Pulmonary artery endothelial cell (primary cell): Measurements from ENCODE around the gene CDH24. TPM values are rescaled to one million over a fixed set of nuclear protein-coding genes. Genes with fewer than 3 reads are reported as not detected.
A peak's percentile ranks its signal among the peaks of the same experiment; 100 is the strongest.
"Not testable (repeated sequence)": the region's sequence is repeated elsewhere in the genome, so short reads cannot be mapped to it uniquely, and the experiment has no call there.

Experiments
- DNase-seq: peaks from one replicate; pipeline ENCODE4 v3.0.0-alpha.2; 2011; ENCODE audit warnings: low read depth, low spot score
- total RNA-seq: library from RNA; depleted of rRNA; stranded (reverse); fragments of >200 nt; gene quantifications from 2 replicates; pipeline ENCODE4 v1.2.3, GENCODE V29; 2014

Gene CDH24
- total RNA-seq, 1 donor from 2014 or later, result 6.3 TPM

- DNase-seq, result no peak
These were observed 34.1 kb downstream of the CDH24 start for GRCh38 chr14:23023022-23023794.

GRCh38 chr14:23021889-23022442 lies 35.4 kb downstream of the CDH24 start:
- no peak for DNase-seq

GRCh38 chr14:23021434-23021833 lies 35.9 kb downstream of the CDH24 start:
- no peak for DNase-seq

DNA sequence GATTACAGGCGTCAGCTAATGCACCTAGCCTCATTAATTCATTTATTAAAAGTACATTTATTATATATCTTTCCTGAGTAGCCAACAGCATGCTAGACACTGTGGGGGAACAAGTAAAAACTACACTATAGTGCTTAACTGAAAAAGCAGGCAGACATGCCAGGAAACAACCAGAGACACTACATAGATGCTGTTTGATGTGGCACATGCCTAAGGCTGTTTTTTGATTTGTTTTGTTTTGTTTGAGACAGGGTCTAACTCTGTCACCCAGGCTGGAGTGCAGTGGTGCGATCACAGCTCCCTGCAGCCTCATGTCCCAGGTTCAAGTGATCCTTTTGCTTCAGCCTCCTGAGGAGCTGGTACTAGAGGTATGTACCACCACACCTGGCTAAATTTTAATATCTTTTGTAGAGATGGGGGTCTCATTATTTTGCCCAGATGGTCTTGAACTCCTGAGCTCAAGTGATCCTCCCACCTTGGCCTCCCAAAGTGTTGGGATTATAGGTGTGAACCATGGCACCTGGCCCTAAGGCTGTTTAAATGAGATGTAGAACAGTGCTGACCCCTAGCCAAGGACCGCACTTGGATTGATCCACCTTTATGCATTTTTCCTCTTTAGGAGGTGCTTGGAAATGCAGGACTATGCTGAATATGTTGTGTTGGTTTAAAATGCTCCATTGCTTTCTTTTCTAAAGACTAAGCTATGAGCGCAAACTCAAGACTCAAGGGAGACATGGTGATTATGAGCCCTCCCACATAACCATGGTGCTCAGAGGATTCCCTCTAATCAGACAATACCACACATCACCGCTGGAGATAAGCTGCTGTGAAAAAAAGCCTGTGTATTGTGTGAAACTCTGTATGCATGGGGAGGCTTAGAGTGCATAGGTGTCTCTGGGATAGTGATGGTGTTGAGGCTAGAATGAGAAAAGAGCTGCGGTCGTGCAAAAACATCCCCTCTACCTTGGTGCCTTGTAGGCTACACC lies 36.9 kb downstream of the CDH24 start:
- DNase-seq, result no peak

- no peak for DNase-seq
These were observed 39.2 kb downstream of the CDH24 start for GRCh38 chr14:23018107-23018506.

DNA sequence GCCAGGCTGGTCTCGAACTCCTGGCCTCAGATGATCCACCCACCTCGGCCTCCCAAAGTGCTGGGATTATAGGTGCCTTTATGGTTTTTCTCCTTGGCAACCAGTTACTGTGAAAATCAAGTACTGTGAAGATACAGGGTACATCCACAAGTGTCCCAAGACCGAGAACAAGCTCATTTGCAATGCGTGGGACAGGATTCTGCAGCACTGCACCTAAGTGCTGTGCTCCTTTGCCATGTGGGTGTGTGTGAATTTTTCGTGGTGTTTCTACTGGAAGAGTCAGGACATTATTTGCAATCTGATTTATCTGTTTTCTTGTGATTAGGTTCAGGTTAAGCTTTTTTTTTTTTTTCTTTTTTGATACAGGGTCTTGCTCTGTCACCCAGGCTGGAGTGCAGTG lies 40.2 kb downstream of the CDH24 start:
- no peak for DNase-seq

- DNase-seq, result no peak
These were observed 41.7 kb downstream of the CDH24 start for GRCh38 chr14:23015618-23016017.

DNA sequence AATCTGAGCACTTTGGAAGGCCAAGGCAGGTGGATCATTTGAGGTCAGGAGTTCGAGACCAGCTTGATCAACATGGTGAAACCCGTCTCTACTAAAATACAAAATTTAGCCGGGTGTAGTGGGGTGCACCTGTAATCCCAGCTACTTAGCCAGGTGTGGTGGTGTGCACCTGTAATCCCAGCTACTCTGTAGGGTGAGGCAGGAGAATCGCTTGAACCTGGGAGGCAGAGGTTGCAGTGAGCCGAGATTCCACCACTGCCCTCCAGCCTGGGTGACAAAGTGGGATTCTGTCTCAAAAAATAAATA lies 43.6 kb downstream of the CDH24 start:
- not testable (repeated sequence) for DNase-seq

GRCh38 chr14:23013054-23013748 lies 44.1 kb downstream of the CDH24 start:
- DNase-seq, result no peak

GRCh38 chr14:23009939-23010726 lies 47.2 kb downstream of the CDH24 start, which contains the start of gene C14orf93:
TSS of gene C14orf93 (minus strand) at chr14:23010143. CDS start at chr14:22999023, 11,120 bp downstream.
- DNase-seq, result no peak

- no peak for DNase-seq
These were observed 47.8 kb downstream of the CDH24 start for GRCh38 chr14:23009483-23009938.

DNA sequence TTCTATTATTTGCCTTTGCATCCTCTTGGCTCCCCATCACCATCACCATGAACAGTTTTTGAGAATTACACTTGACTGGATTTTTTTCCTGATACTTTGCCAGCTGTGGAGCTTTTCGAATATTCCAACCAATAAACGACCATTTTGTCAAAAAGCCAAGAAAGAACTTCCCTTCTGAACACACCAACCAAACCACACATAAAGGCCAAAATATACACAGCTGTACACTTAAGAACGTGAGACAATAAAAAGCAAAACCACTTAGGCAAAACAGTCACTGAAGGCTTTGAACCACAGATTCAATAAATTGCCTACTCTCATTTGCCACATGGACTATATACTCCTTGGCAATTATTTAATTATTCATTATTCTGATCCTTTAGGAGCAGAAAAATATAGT lies 48.5 kb downstream of the CDH24 start:
- DNase-seq, result no peak

DNA sequence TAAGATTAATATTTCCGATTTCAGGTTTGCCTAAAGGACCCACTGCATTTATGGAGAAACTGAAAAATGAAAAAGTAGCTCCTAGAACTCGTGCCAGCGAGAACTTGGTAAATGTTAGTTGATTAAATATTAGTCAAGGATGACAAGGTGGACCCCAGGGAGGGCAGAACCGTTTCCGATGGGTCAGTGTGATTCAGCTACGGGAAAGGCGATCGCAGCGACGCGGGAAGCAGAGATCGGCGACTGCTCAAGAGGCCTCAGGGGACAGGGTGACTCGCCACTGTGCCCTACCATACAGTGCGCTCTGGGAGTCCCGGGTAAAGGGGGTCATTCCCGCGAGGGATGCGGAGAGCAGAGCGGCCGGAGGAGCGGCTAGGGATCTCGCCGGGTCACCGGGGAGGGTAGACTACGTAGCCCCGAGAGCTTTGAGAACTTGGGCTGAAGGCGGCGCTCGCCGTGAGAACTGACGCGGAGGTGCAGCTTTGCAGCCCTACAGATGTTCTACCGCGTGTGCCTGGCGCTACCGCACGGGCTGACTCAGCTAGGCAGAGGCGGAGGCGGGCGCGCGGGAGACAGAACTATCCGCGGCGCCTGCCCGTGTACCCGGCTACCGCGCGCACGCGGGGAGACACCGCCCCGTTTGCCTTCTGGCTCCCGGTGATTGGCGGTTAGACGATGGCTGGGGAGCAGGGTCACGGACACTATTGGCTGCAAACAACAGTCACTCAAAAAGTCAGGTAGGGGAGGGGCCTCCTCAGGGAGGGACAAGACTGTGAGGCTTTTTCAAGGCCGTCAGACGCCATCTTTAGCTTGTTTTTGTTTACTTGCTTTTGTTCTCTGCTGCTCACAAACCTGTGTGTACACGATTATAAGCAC lies 50.5 kb downstream of the CDH24 start:
- DNase-seq, result peak; percentile 90

DNA sequence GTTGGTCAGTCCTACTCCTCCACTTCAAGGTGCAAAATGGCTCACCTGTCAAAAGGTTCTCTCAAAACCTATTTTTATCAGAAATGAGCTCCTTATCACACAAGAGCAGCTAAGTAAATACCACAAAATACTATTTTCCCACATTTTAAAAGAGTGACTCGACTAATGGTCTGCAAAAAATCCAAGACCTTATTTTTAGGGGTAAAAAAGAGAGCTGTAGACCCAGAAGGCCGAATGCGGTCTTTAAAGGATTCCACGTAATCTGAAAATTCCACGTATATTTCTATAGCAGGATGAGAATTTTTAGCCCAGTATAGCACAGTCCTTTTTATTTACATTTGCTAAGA lies 51.2 kb downstream of the CDH24 start:
- no peak for DNase-seq

GRCh38 chr14:23005451-23006187 lies 51.7 kb downstream of the CDH24 start:
- no peak for DNase-seq

DNA sequence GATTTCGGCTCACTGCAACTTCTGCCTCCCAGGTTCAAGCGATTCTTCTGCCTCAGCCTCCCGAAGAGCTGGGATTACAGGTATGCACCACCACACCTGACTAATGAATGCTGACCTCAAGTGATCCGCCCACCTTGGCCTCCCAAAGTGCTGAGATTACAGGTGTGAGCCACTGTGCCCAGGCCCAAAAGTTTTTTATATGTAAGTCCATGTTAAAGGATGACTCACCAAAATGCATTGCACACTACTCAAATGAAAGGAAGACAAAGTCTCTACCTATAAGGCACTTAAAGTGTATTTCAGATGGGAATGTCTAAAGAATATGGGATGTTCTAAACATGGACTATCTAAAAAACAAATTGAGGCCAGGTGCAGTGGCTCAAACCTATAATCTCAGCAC lies 53.0 kb downstream of the CDH24 start:
- not testable (repeated sequence) for DNase-seq

- no peak for DNase-seq
These were observed 54.7 kb downstream of the CDH24 start for GRCh38 chr14:23002592-23002991.

GRCh38 chr14:23000860-23001259 lies 56.5 kb downstream of the CDH24 start:
- no peak for DNase-seq
